Skeletal muscle cell (primary cell): ENCODE results near the gene JMJD6.
"Not testable (repeated sequence)": the region's sequence is repeated elsewhere in the genome, so short reads cannot be mapped to it uniquely, and the experiment has no call there.

ENCODE experiments used
- DNase-seq: peaks from one replicate; pipeline ENCODE4 v3.0.0-alpha.2; 2010; ENCODE audit warnings: low read depth
- H3K4me3 ChIP-seq: 2 replicates; pipeline ENCODE4 v1.5.1; 2011; ENCODE audit warnings: low read depth, mild to moderate bottlenecking, control low read depth, low read length, moderate library complexity

JMJD6 gene

GRCh38 chr17:76737676-76738467 is 11.5 kb upstream of the JMJD6 start, which contains the start of gene MFSD11:
MFSD11 (plus strand) TSS chr17:76738119; CDS start chr17:76738353, 234 bp downstream.
- peak; percentile 90 for DNase-seq

GRCh38 chr17:76737082-76737675 is 10.8 kb upstream of the JMJD6 start, which contains the start of gene SRSF2:
SRSF2 (minus strand) TSS chr17:76737331; CDS start chr17:76737160, 171 bp downstream.
- peak within 1 kb of the TSS; percentile 95 for H3K4me3 ChIP-seq
- peak; percentile 96 for DNase-seq

More at GRCh38 chr17:76737676-76738467, 11.5 kb upstream of the JMJD6 start, which contains the start of gene MFSD11:
- peak within 1 kb of the TSS; percentile 95 for H3K4me3 ChIP-seq

- no peak for DNase-seq
- peak overlapping the region; percentile 95 for H3K4me3 ChIP-seq
Observed at GRCh38 chr17:76736349-76737081, 10.1 kb upstream of the JMJD6 start.

GRCh38 chr17:76735586-76736348 is 9.4 kb upstream of the JMJD6 start:
- no peak for DNase-seq
- H3K4me3 ChIP-seq, result peak overlapping the region; percentile 95

GRCh38 chr17:76735006-76735405 is 8.6 kb upstream of the JMJD6 start:
- no peak for DNase-seq
- H3K4me3 ChIP-seq, result peak overlapping the region; percentile 95

GRCh38 chr17:76734080-76734840 is 7.9 kb upstream of the JMJD6 start:
- H3K4me3 ChIP-seq, result peak overlapping the region; percentile 95
- no peak for DNase-seq

GRCh38 chr17:76733618-76733957 is 7.2 kb upstream of the JMJD6 start:
- no peak overlapping the region for H3K4me3 ChIP-seq

GRCh38 chr17:76732734-76733617 is 6.6 kb upstream of the JMJD6 start:
- no peak for DNase-seq
- no peak overlapping the region for H3K4me3 ChIP-seq

More at GRCh38 chr17:76733618-76733957, 7.2 kb upstream of the JMJD6 start:
- no peak for DNase-seq

- not testable (repeated sequence) for DNase-seq, H3K4me3 ChIP-seq
Observed at GRCh38 chr17:76731800-76732733, 5.7 kb upstream of the JMJD6 start.

GRCh38 chr17:76727745-76728456 is 1.5 kb upstream of the JMJD6 start:
- peak overlapping the region; percentile 92 for H3K4me3 ChIP-seq
- DNase-seq, result no peak

- DNase-seq, result no peak
- H3K4me3 ChIP-seq, result peak within 1 kb of the TSS; percentile 92
Observed at GRCh38 chr17:76726776-76727718, 641 bp upstream of the JMJD6 start, which contains the start of gene METTL23. METTL23 (plus strand) TSS chr17:76726839; CDS start chr17:76729711, 2,872 bp downstream.

- no peak for DNase-seq
- H3K4me3 ChIP-seq, result peak overlapping the region; percentile 92
Observed at GRCh38 chr17:76725580-76726230, 701 bp downstream of the JMJD6 start.

- H3K4me3 ChIP-seq, result no peak overlapping the region
- DNase-seq, result no peak
Observed at GRCh38 chr17:76723812-76724211, 2.6 kb downstream of the JMJD6 start.

GRCh38 chr17:76722977-76723376 is 3.4 kb downstream of the JMJD6 start:
- not testable (repeated sequence) for H3K4me3 ChIP-seq, DNase-seq
